ENCODE data around the gene PYGM.

Gene PYGM

DNA sequence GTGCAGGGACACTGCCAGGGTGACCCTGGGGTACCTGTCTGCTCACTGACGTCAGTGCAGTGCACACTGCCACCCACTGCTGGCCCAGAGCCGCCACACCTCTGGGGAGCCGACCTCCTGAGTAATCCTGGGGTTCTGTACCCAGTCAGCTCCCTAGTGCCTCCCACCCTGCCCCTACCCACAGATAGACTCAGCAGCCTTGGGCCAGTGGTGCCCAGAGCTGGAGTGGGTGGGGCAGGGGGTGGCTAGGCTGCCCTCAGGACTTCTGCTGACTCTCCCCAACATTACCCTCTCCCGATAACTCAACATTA is 42.6 kb downstream of the PYGM start:
- Histone ChIP-seq H3K4me3 (no peak overlapping the region), H3K9me3 (no peaks in the 10 kb centered on the region), H3K36me3 (no peaks in the 10 kb centered on the region), H3K27ac (no peak overlapping the region), H3K4me1 (peaks cover 0 to 18% (median 10%) of the 10 kb centered on the region in 4 donors), H3K27me3 (peaks cover 4 to 98% of the 10 kb centered on the region in 2 donors)
- intact Hi-C loops (cut with DNase I; ENCODE audit: low total_unique reads), result no loop called here
- DNase-seq, result no peak
- TF ChIP-seq, protein P1, sequence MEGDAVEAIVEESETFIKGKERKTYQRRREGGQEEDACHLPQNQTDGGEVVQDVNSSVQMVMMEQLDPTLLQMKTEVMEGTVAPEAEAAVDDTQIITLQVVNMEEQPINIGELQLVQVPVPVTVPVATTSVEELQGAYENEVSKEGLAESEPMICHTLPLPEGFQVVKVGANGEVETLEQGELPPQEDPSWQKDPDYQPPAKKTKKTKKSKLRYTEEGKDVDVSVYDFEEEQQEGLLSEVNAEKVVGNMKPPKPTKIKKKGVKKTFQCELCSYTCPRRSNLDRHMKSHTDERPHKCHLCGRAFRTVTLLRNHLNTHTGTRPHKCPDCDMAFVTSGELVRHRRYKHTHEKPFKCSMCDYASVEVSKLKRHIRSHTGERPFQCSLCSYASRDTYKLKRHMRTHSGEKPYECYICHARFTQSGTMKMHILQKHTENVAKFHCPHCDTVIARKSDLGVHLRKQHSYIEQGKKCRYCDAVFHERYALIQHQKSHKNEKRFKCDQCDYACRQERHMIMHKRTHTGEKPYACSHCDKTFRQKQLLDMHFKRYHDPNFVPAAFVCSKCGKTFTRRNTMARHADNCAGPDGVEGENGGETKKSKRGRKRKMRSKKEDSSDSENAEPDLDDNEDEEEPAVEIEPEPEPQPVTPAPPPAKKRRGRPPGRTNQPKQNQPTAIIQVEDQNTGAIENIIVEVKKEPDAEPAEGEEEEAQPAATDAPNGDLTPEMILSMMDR (IDR thresholded peaks at IDR 0.05), result no peak

DNA sequence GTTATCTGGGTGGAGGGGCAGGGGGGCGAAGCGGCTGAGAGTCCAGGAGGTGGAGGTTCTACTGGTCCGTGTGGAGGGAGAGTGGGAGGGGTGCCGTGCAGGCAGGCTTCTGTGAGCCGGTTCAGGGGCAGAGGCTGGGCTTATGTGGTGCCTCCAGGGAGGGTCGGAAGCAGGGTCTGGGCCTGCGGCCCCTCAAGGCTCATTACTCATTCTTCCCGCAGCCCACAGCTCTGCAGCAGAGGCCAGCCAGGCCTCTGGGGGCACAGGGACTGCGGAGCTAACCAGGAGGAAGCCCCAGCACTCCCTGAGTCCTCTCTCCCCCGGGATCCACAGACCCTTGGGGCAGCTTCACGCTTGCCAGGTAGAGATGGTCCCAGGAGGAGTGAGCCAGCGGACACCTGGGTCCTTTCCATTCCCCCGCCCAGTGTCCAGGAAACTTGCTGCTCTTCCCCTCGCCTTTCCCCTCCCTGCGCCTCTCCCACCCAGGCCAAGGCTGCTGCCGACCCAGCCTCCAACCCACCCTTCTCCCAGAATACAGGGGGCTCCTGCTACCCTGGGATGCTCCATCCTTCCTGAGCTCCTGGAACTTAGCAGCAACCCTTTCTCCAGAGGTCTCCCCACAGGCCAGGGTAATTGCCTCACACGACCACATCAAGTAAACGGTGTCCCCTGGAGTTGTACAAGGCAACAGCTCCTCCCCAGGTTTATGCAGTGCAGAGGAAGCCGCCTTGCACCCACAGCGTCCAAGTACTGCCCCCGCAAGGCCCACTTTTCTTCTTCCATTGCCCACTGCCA is 43.1 kb downstream of the PYGM start:
- H3K9me3 ChIP-seq, result no peaks in the 10 kb centered on the region
- intact Hi-C loops (cut with DNase I; ENCODE audit: low total_unique reads), result no loop called here
- no peak overlapping the region for H3K27ac ChIP-seq
- TF ChIP-seq, protein P1 (IDR thresholded peaks at IDR 0.05), result no peak
- no peaks in the 10 kb centered on the region for H3K36me3 ChIP-seq
- peaks cover 0 to 19% (median 11%) of the 10 kb centered on the region in 4 donors for H3K4me1 ChIP-seq
- peaks cover 10 to 98% of the 10 kb centered on the region in 2 donors for H3K27me3 ChIP-seq
- H3K4me3 ChIP-seq, result no peak overlapping the region
- no peak for DNase-seq

DNA sequence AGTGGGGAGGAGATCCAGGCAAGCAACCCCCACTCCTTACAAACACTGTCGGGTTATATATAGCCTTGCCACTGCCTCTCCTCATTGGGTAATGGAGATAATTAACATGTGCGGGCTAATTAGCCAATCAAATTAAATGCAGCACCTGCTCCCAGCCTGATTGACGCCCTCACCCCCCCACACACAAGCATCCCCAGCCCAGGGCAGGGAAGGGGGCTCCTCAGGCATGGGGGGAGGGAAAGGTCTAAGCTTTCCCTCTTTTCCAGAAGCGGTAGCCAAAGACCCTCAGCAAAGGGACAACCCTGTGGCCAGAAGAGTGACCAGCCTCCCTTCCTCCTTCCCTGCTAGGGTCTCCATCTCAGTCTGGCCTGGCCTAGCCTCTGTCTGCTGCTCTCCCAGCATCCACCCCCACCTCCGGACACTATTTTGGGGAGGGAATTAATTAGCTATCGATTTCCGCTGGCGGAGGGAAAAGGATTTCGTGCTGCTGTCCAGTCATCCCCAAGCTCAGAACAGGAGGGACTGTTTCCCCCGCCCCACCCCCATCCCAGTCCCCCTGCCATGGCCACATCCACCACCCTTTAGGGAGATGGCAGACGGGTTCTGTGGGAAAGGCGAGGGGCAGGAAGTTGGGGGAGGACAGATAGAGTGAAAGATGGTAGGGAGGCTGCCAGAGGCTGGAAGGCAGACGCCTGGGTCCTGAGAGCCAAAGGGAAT is 43.9 kb downstream of the PYGM start:
- Histone ChIP-seq H3K9me3 (no peaks in the 10 kb centered on the region), H3K36me3 (no peaks in the 10 kb centered on the region), H3K4me1 (peaks cover 0 to 19% (median 11%) of the 10 kb centered on the region in 4 donors), H3K27me3 (peaks cover 10 to 98% of the 10 kb centered on the region in 2 donors), H3K4me3 (no peak overlapping the region), H3K27ac (no peak overlapping the region)
- intact Hi-C loops (cut with DNase I; ENCODE audit: low total_unique reads), result no loop called here
- TF ChIP-seq, protein P1 (IDR thresholded peaks at IDR 0.05), result no peak
- DNase-seq, result no peak

DNA sequence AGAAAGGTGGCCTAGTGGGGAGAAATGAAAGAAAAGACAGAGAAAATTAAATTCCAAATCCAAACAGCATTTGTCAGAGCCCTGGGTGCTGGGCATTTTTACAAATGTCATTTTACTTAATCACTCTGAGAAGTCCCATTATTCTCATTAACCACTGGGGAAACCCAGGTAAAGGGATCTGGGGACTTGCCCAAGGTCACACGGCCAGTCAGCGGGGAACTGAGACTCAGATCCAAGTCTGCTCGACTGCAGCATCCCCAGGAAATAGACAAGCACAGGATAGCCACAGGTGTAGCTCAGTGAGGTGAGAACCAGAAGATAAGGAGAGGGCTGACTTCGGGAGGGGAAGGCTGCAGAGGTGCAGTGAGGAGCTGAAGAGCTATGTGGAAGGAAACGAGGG is 44.7 kb downstream of the PYGM start:
- Histone ChIP-seq H3K4me3 (no peak overlapping the region), H3K27ac (no peak overlapping the region), H3K36me3 (no peaks in the 10 kb centered on the region), H3K4me1 (peaks cover 0 to 19% (median 11%) of the 10 kb centered on the region in 4 donors), H3K27me3 (peaks cover 10 to 98% of the 10 kb centered on the region in 2 donors), H3K9me3 (no peaks in the 10 kb centered on the region)
- TF ChIP-seq, protein P1 (IDR thresholded peaks at IDR 0.05), result no peak
- intact Hi-C loops (cut with DNase I; ENCODE audit: low total_unique reads), result no loop called here
- no peak for DNase-seq

DNA sequence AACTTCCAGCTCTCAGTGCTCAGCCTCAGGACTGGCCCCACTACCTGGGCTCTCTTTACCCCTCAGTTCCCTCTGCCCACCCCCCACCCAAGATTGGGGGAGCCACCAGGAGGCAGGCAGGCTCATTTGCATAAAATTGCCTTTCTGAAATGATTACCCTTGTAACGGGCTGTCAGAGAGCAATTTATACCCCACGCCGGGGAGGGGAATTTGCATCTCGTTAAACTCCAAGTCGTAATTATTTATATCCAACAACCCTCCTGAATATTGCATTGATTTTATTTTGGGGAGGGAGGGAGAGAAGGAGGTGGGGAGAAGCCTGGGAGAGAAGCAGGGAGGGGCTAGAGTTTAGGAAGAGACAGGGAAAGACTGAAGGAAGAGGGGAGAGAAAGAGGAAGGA is 45.1 kb downstream of the PYGM start:
- DNase-seq, result no peak

More for the DNA sequence above, 45.1 kb downstream of the PYGM start:
- TF ChIP-seq, protein P1 (IDR thresholded peaks at IDR 0.05), result no peak
- no peak overlapping the region for H3K27ac ChIP-seq
- H3K27me3 ChIP-seq, result peaks cover 10 to 98% of the 10 kb centered on the region in 2 donors
- H3K9me3 ChIP-seq, result no peaks in the 10 kb centered on the region
- no peaks in the 10 kb centered on the region for H3K36me3 ChIP-seq
- intact Hi-C loops (cut with DNase I; ENCODE audit: low total_unique reads), result no loop called here
- H3K4me3 ChIP-seq, result no peak overlapping the region
- H3K4me1 ChIP-seq, result peaks cover 0 to 19% (median 11%) of the 10 kb centered on the region in 4 donors

Measured in tibial artery (tissue), 4 donors.